K562 (cell line): ENCODE measurements around the gene MYMK. TPM values are rescaled to one million over a fixed set of nuclear protein-coding genes. Genes with fewer than 3 reads are reported as not detected.

Source experiments
- BRCA1 ChIP-seq, 2 experiments: fragments of 450-650 bp in 1 of 2; sonication (generic) in 1 of 2; formaldehyde crosslinking in 1 of 2; IDR thresholded peaks; 2 replicates each; pipeline versions ENCODE4 v1.5.0 to v1.6.1; 2017 to 2020; ENCODE audit warnings: mild to moderate bottlenecking in 1 of 2, missing genetic modification reagents in 1 of 2
- FOXJ2 ChIP-seq: fragments of 200-800 bp; sonication (Bioruptor generic); IDR thresholded peaks from 2 replicates; pipeline ENCODE4 v1.6.1; 2016; ENCODE audit warnings: missing genetic modification characterization, missing compliant biosample characterization
- HEY1 ChIP-seq: fragments of 250-450 bp; sonication (Bioruptor Pico); IDR thresholded peaks from 2 replicates; pipeline ENCODE4 v1.5.0; 2020; ENCODE audit warnings: mild to moderate bottlenecking, moderate library complexity, borderline replicate concordance
- IFI16 ChIP-seq: fragments of 250-450 bp; sonication (Bioruptor Pico); IDR thresholded peaks from 2 replicates; pipeline ENCODE4 v2.1.2; 2022; ENCODE audit warnings: mild to moderate bottlenecking, inconsistent platforms
- MIER1 ChIP-seq: fragments of 450-650 bp; IDR thresholded peaks from 2 replicates; pipeline ENCODE4 v1.6.1; 2016; ENCODE audit warnings: antibody characterized with exemption, mild to moderate bottlenecking, low read depth
- PHF20 ChIP-seq: fragments of 450-650 bp; IDR thresholded peaks from 2 replicates; pipeline ENCODE4 v1.6.1; 2018; ENCODE audit not compliant: partially characterized antibody
- POLR3A ChIP-seq: IDR thresholded peaks from 2 replicates; pipeline ENCODE4 v1.6.1; 2011; ENCODE audit warnings: borderline replicate concordance, mild to moderate bottlenecking, moderate library complexity; ENCODE audit not compliant: insufficient read length, insufficient read depth; ENCODE audit errors: extremely low read depth
- RBM25 ChIP-seq: fragments of 200-400 bp; formaldehyde crosslinking; IDR thresholded peaks from 2 replicates; pipeline ENCODE4 v1.6.1; 2018; ENCODE audit warnings: low read length, low read depth, moderate library complexity; ENCODE audit not compliant: severe bottlenecking
- RFX5 ChIP-seq: IDR thresholded peaks from 2 replicates; pipeline ENCODE4 v1.6.1; 2011; ENCODE audit warnings: low read depth, mild to moderate bottlenecking, improper control_type of control experiment, low read length
- SAP30 ChIP-seq: fragments of 200-600 bp; sonication (generic); IDR thresholded peaks from 2 replicates; pipeline ENCODE4 v1.6.1; 2012; ENCODE audit warnings: borderline replicate concordance, low read depth, mild to moderate bottlenecking, moderate library complexity, low read length, control low read depth, inconsistent platforms; ENCODE audit not compliant: insufficient read depth, poor library complexity, severe bottlenecking
- SUPT5H ChIP-seq: fragments of 450-650 bp; IDR thresholded peaks from 2 replicates; pipeline ENCODE4 v1.6.1; 2016
- ZFPM2 ChIP-seq: fragments of 250-450 bp; sonication (Bioruptor Pico); IDR thresholded peaks from 2 replicates; pipeline ENCODE4 v1.5.1; 2022; ENCODE audit warnings: mild to moderate bottlenecking
- ZNF316 ChIP-seq: fragments of 450-650 bp; IDR thresholded peaks from 2 replicates; pipeline ENCODE4 v1.6.1; 2016
- polyA plus RNA-seq, 8 experiments: library from polyadenylated mRNA; depleted of rRNA in 4 of 8; stranded (reverse) in 5 of 8; unstranded in 3 of 8; fragments of >200 nt; fragmentation: Nextera tagmentation in 2 of 8; fragmentation: Illumina TruSeq in 1 of 8; extraction: Ambion mirVana in 2 of 8; extraction: Trizol in 1 of 8; gene quantifications; 2 replicates each; pipeline versions ENCODE4 v1.2.1 to v1.2.3, GENCODE V29; 2011 to 2014; ENCODE audit warnings: inconsistent platforms in 1 of 8, missing spikeins in 1 of 8
- total RNA-seq, 7 experiments: library from RNA; depleted of rRNA in 6 of 7; stranded (reverse); fragments of >200 nt in 6 of 7; fragmentation: Illumina TruSeq in 2 of 7; extraction: Trizol in 2 of 7; gene quantifications; 2 replicates each; pipeline versions ENCODE4 v1.2.1 to v1.2.3, GENCODE V29; 2011 to 2021; ENCODE audit warnings: low replicate concordance in 1 of 7
- TF ChIP-seq, protein P1 (sequence below): fragments of 450-650 bp; IDR thresholded peaks from 2 replicates; pipeline ENCODE4 v1.6.1; 2016; ENCODE audit warnings: low read depth
- TF ChIP-seq, protein P2 (sequence below): IDR thresholded peaks from 2 replicates; pipeline ENCODE4 v1.6.1; 2014; ENCODE audit warnings: antibody characterized with exemption
- TF ChIP-seq, protein P3 (sequence below): fragments of 250-450 bp; sonication (Bioruptor Pico); IDR thresholded peaks from 2 replicates; pipeline ENCODE4 v1.8.0; 2022; ENCODE audit warnings: moderate library complexity, mild to moderate bottlenecking, inconsistent platforms
- TF ChIP-seq, protein P4 (sequence below): fragments of 450-650 bp; formaldehyde crosslinking; IDR thresholded peaks from 2 replicates; pipeline ENCODE4 v1.4.0; 2022; ENCODE audit warnings: missing genetic modification characterization

Gene MYMK
- total and polyA plus RNA-seq, 9 of the 15 experiments (the other 6 are each of a cell fraction or from before 2014, with no cell fraction given) = not detected

DNA sequence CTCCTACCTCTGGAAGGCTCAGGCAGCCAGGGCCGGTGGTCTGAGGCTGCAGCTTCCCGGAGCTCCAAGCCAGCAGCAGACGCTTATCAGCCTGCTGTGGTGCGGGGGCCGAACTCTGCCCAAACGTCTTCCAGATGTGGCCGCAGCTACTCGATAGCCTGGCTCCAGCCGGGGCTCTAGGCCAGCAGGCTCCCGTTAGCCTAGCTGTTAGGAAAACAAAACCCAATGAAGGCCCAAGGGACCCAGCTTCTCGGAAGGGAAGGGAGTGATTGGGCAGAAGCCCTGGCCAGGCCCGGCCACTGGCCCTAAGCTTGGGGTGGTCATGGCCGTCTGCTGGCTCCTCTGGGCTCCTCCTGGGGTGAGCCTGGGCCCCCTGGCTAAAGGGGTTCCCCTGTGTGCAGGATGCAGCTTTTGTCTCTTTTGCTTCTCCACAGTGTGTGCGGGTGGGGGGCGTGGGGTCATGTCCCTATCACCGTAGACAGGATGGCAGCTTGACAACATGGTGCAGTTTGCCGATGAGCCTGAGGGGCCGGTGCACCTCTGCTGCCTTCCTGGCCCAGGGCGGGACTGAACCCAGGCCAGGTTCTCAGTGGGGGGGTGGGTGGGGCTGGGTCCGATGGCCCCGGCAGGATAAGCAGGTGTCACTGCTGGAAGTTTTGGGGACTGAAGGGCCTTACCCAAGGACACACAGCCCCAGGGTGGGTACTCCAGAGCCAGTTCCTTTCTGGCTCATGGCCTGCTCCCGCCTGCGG lies 18.7 kb downstream of the MYMK start (continued):
- TF ChIP-seq, protein P1, sequence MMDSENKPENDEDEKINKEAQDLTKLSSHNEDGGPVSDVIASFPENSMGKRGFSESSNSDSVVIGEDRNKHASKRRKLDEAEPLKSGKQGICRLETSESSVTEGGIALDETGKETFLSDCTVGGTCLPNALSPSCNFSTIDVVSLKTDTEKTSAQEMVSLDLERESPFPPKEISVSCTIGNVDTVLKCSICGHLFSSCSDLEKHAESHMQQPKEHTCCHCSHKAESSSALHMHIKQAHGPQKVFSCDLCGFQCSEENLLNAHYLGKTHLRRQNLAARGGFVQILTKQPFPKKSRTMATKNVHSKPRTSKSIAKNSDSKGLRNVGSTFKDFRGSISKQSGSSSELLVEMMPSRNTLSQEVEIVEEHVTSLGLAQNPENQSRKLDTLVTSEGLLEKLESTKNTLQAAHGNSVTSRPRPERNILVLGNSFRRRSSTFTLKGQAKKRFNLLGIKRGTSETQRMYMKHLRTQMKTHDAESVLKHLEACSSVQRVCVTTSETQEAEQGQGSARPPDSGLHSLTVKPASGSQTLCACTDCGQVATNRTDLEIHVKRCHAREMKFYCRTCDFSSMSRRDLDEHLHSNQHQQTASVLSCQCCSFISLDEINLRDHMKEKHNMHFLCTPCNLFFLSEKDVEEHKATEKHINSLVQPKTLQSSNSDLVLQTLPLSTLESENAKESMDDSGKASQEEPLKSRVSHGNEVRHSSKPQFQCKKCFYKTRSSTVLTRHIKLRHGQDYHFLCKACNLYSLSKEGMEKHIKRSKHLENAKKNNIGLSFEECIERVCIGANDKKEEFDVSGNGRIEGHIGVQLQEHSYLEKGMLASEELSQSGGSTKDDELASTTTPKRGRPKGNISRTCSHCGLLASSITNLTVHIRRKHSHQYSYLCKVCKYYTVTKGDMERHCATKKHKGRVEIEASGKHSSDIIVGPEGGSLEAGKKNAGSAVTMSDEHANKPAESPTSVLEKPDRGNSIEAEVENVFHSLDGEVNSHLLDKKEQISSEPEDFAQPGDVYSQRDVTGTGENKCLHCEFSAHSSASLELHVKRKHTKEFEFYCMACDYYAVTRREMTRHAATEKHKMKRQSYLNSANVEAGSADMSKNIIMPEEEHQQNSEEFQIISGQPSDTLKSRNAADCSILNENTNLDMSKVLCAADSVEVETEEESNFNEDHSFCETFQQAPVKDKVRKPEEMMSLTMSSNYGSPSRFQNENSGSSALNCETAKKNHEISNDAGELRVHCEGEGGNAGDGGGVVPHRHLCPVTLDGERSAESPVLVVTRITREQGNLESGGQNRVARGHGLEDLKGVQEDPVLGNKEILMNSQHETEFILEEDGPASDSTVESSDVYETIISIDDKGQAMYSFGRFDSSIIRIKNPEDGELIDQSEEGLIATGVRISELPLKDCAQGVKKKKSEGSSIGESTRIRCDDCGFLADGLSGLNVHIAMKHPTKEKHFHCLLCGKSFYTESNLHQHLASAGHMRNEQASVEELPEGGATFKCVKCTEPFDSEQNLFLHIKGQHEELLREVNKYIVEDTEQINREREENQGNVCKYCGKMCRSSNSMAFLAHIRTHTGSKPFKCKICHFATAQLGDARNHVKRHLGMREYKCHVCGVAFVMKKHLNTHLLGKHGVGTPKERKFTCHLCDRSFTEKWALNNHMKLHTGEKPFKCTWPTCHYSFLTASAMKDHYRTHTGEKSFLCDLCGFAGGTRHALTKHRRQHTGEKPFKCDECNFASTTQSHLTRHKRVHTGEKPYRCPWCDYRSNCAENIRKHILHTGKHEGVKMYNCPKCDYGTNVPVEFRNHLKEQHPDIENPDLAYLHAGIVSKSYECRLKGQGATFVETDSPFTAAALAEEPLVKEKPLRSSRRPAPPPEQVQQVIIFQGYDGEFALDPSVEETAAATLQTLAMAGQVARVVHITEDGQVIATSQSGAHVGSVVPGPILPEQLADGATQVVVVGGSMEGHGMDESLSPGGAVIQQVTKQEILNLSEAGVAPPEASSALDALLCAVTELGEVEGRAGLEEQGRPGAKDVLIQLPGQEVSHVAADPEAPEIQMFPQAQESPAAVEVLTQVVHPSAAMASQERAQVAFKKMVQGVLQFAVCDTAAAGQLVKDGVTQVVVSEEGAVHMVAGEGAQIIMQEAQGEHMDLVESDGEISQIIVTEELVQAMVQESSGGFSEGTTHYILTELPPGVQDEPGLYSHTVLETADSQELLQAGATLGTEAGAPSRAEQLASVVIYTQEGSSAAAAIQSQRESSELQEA = no peak
- TF ChIP-seq SAP30 (no peak), ZNF316 (no peak), RFX5 (no peak), POLR3A (no peak), IFI16 (no peak), HEY1 (no peak), MIER1 (no peak), SUPT5H (no peak), PHF20 (no peak), ZFPM2 (no peak), BRCA1 (IDR thresholded peaks at IDR 0.05) (no peak), BRCA1 (CRISPR knock-in tag; IDR thresholded peaks at IDR 0.05) (no peak), RBM25 (no peak), FOXJ2 (no peak)
- TF ChIP-seq, protein P2, sequence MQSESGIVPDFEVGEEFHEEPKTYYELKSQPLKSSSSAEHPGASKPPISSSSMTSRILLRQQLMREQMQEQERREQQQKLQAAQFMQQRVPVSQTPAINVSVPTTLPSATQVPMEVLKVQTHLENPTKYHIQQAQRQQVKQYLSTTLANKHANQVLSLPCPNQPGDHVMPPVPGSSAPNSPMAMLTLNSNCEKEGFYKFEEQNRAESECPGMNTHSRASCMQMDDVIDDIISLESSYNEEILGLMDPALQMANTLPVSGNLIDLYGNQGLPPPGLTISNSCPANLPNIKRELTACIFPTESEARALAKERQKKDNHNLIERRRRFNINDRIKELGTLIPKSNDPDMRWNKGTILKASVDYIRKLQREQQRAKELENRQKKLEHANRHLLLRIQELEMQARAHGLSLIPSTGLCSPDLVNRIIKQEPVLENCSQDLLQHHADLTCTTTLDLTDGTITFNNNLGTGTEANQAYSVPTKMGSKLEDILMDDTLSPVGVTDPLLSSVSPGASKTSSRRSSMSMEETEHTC = no peak
- TF ChIP-seq, protein P3, sequence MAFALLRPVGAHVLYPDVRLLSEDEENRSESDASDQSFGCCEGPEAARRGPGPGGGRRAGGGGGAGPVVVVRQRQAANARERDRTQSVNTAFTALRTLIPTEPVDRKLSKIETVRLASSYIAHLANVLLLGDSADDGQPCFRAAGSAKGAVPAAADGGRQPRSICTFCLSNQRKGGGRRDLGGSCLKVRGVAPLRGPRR (CRISPR knock-in tag) = no peak
- TF ChIP-seq, protein P4, sequence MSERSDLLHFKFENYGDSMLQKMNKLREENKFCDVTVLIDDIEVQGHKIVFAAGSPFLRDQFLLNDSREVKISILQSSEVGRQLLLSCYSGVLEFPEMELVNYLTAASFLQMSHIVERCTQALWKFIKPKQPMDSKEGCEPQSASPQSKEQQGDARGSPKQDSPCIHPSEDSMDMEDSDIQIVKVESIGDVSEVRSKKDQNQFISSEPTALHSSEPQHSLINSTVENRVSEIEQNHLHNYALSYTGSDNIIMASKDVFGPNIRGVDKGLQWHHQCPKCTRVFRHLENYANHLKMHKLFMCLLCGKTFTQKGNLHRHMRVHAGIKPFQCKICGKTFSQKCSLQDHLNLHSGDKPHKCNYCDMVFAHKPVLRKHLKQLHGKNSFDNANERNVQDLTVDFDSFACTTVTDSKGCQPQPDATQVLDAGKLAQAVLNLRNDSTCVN (CRISPR knock-in tag) = no peak
